T-helper 22 cell (primary cell): ENCODE data around the gene SNAI1.

Experiments
- DNase-seq: peaks from one replicate; pipeline ENCODE4 v3.0.0-alpha.2; 2020; ENCODE audit warnings: low read depth

The SNAI1 gene

DNA sequence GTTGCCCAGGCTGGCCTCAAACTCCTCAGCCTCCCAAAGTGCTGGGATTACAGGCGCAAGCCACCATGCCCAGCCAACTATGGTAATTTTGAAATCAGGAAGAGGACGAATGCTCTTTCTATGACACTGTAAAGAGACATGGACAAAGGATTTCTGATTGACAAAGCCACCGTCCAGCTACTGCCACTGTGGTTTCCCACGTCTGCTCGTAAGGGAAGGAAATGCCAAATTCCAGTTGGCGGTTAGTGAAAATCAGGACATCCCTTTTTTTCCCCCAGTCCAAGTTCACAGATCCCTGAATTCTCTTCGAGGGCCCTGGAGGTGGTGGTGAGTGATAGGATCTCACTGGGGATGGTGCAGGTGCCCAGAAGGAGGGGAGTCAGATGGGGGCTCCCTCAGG lies 31.2 kb downstream of the SNAI1 start:
- no peak for DNase-seq

DNA sequence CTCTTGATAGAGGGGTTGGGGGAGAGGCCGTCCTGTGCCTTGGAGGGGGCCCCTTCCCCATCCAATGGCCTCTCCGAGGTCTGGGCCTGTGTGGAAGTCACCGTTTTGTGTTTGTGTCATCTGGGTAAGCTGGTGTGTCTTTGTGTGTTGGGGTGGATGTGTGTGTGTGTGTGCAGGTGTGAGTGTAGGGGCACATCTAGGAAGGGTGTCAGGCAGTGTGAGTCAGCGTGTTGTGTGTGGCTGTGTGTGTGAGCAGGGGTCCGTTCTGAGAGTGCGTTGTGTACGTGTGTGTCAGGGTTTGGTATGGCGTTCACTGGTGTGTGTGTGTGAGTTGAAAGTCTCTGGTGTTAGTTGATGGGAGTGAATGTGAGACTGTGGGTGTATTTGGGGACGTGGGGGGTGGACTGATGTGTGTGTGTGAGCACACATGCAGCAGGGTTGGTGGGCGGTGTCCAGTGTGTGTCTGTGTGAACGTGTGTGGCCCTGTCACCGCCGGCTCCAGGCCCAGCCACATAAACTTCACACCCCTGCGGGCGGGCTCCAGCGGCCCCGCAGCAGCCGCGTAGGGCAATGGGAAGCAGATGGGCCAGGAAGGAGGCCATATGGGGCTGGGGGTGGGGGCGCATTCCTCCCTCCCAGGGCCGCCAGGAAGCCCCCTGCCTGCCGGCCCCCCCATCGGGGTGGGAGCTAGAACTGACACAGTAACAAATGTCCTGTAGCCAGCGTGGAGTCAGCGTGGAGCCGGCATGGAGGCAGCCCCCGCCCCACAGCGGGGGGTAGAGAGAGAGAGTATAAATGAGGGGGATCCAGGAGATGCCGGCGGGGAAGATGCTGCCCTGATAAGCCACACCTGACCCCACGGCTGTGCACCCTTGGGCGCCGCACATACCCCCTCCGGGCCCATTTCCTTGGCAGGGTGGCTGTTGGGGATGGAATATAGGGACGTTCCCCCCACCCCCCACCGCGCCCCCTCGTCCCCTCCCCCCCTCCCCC lies 32.1 kb downstream of the SNAI1 start:
- no peak for DNase-seq

DNA sequence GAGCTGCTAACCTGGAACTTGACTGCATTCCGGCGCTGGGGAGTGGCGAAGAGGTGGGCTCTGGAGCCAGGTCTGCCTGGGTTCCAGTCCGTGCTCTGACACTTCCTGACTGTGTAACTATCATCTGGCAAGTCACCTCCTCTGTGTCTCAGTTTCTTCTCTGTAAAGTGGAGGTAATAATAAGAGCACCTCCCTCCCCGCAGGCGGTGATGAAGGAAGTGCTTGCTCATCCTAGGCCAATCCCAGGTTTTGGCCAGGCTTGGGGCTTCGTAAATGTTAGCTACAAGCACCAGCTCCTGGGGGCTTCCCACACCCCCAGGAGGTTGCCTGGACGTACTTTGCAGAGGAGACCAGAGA lies 32.8 kb downstream of the SNAI1 start:
- DNase-seq = no peak

DNA sequence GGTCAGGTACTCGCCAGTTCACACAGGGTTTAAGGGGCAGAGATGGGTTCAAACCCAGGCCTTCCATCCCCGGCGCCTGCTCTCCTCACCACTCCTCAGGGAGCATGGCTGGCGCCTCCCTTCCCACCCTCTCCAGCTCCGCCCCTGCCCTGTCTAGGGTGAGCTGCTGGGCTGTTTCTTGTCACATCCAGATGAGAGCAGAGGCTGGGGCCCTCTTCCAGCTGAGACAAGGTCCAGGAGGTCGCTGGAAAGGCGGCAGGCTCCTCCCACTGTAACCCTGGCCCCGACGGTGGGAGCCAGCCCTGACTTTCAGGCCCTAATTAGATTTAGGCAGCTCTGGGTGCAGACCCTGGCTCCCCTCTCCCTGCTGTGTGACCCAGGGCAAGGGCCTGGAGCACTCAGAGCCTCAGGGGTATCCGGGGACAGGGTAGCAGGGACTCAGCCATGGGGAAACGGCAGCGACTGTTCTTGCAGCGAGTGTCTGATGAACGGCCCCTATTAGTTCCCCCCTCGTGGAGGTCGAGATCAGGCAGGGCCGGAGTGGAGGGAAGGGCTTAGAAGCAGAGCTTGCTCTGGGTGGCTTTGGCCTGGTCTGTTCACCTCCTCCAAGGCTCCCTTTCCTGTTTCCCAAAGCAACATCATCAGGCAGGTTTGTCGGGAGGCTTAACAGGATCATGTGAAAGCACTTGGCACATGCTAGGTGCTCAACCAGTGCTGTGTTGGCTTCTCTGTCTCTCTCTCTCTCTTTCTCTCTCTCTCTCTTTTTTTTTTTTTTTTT lies 33.4 kb downstream of the SNAI1 start:
- no peak for DNase-seq

DNA sequence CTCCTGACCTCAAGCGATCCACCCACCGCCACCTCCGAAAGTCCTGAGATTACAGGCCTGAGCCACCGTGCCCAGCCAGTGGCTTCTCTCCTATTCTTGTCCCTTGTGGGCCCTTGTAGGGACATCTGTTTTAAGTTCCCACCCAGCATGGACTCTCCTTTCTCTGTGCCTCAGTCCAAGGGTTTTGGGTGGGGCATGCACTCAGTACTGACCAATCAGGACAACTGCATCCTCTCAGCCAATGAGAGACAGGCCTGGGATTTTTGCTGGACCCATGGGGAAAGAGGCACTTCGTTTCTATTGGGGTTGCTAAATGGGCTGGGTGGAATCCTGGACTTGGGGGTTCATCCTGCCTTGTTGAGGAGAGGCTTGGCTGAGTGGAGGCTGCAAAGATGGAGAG lies 34.4 kb downstream of the SNAI1 start:
- DNase-seq = no peak

DNA sequence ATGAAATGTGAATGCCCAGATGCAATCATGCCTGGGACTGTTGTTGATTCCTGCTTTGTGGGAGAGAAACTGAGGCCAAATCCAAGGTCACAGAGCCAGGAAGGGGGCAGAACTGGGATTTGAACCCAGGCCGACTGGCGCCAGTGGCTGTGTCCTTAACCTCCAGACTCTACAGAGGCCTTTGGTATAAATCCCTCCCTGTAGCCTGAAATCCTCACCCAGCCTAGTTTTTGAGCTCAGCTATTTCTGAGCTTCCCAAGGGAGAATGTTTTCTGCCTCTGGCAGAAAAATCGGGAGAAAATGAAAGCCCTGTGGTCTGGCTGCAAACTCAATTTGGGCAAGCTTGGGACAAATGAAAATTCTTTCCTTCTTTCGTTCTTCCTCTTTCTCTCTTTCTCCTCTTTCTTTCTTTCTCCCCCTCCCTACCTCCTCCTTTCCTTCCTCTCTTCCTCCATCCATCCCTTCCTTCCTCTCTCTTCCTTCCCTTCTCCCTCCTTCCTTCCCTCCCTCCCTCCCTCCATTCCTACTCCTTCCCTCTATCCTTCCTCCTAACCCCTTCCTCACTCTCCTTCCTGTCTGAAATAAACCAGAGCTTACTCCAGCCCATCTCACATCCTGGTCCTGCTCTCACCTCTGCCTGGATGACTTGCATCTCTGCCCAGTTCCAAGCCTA lies 34.9 kb downstream of the SNAI1 start:
- DNase-seq = no peak

DNA sequence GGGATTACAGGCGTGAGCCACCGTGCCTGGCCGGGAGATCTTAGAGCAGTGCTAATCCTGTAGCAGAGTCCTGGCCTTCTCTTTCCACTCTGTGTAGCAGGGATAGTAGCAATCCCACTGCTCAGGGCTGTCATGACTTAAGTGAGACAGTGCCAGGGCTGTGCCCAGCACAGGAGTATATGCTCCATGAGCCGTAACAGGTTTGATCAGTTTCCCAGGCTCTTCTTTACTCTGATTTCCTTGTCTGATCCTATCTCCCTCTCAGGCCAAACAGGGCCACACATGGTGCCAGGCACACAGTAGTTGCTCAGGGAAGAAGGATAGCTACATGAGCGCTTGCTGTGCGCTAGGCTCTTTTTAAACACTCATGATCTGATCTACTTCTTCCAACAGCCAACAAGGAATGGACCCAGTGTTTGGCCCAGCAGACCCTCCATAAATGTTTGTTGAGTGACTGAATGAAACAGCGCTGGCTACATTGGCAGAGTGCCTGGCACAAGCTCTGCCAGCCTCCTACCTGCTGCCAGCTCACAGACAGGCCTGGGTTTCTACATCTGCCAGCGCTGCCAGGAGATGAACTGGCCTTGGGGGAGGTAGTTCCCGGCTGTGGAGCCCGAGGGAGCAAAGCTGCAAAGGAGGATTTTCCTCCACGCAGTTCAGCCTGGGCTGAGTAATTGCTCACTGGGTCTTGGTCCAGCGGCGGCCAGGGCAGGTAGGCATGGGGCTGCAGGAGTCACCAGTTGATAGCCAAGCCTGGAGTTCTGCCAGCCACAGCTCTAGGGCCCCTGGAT lies 36.9 kb downstream of the SNAI1 start:
- DNase-seq = no peak

DNA sequence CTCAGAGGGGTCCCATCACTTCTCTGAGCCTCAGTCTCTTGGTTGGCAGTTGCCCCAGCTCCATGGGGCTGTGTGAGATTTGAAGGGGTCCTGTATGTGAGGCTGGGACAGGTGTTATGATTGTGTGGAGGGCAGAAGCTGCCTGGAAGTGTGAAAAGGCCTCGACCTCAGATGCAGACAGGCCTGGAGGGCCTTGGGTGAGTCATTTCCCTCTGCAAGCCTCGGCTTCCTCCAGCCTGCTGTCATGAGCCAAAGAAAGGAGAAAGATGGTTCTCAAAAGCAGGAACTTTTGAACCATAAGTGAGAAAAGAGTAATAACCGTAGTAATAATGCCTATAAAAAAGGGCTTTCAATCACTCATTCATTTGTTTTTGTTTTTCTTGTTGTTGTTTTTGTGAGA lies 37.5 kb downstream of the SNAI1 start:
- no peak for DNase-seq

DNA sequence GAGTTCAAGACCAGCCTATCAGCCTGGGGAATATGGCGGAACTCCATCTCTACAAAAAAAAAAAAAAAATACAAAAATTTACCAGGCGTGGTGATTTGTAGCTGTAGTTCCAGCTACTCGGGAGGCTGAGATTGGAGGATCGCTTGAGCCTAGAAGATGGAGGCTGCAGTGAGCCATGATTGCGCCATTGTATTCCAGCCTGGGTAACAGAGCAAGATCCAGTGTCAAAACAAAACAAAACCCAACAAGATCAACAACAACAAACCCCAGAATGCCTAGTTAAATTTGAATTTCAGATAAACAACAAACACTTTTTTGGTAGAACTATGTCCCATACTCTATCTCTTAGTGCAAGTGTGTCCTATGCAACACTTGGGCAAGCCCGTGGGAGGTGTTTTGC lies 39.9 kb downstream of the SNAI1 start:
- DNase-seq = no peak

DNA sequence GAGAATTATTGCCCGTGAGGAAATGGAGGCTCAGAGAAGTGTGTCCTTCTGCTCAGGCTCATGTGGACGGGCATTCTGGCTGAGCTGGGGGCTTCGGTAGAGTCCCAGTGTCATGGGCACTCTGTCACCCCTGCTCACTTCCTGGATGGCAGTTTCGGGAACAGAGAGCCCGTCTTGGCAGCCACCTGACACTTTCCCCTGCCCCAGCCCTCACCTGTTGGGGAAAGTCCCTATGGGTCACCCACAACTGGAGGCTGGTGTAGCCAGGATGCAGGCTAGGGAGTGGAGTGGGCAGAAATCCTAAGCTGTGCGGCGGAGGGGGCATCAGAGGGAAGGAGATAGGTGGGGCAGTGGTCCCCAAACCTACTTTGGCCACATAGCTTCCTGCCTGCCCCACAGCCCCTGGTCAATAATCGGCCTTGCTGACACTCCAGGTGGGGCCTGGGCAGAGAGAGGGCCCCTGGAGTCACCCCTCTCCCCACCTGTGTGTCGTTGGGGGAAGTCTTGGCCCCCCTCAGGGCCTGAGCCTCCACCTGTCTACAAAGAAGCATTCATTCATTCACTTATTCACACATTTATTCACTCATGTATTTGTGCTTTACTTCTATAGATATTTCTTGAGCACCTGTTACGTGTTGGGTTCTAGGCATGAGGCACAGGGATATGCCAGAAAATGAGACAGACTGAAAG lies 40.5 kb downstream of the SNAI1 start:
- DNase-seq = no peak

DNA sequence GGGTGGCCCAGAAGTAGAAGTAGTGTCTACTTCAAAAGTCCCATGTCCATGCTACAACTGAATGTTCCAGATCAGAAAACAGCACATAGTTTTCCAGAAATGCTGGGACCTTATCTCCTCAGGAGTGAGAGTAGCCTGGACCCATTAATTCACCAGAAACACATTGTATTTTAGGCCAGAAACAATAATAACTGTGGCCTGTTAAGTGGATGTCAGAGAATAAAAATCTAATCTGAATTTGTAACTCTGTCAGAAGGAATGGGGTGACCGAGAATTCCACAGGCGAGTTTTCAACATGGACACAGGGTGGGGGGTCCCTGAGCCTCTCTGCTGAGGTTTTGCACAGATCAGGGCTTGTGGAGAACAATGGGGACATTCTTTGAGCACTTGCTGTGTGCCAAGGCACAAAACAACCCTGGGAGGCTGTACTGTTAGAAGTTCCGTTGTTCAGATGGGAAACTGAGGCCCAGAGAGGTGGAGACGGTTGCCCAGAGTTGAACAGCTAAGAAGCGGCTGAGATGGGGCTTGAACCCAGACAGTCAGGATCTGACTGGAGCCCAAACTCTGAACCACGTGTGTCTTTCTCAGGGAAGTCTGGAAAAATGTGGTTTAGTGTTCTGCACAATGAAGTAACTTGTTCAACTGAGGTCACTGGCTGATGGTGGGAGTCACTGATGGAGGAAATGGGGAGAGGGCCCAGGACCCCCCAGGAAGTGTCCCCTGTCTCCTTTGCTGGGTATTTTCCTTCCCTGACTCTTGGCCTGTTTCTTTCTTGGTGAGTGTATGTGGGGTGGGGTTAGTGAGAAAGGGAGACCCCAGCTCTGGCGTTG lies 44.2 kb downstream of the SNAI1 start:
- DNase-seq = no peak

DNA sequence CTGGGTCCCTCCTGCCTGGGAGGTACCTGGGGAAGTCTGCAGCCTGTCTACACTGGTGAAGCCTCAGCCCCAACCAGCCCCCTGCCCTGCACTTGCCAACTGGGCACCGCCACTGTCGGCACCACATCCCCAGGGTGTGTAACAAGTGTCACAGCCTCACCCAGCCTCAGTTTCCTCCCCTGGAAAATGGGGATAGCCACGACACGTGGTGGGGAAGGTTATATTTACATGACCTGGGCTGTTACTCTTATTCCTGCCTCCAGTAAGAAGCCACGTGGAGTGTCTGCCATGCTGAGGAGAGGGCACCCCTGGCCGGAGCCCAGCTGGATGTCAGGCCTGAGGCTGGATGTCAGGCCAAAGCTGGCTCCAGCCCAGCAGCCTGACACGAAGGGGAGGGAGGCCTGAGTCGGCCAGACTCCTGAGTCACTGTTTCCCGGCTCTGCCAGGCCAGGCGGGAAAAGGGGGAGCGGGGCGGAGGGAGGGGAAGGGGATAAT lies 44.9 kb downstream of the SNAI1 start:
- DNase-seq = no peak

DNA sequence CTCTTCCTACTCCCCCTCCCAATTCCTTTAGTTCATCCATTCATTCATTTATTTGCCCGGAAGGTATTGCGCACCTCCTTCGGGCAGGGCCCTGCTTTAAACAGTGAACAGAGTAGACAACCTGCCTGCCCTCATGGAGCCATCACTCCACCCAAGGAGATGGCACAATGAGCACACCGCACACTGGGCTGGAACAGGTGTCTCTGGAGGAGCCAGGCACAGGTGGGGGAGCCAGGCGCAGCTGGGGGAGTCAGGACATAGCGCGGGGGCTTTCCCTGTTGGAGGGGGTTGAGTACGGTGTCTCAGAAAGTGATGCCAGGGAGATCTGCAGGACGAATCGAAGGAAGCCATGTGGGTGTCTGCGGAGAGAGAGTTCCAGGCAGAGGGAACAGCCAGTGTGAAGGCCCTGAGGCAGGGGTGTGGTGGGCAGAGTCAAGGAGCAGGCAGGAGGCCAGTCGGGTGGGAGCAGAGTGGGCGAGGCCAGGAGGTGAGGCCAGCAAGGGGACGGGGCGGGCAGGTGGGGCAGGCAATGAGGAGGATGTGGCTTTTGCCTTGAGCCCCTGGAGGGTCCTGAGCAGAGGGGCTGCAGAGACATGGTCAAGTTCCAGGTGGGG lies 46.4 kb downstream of the SNAI1 start:
- DNase-seq = no peak

DNA sequence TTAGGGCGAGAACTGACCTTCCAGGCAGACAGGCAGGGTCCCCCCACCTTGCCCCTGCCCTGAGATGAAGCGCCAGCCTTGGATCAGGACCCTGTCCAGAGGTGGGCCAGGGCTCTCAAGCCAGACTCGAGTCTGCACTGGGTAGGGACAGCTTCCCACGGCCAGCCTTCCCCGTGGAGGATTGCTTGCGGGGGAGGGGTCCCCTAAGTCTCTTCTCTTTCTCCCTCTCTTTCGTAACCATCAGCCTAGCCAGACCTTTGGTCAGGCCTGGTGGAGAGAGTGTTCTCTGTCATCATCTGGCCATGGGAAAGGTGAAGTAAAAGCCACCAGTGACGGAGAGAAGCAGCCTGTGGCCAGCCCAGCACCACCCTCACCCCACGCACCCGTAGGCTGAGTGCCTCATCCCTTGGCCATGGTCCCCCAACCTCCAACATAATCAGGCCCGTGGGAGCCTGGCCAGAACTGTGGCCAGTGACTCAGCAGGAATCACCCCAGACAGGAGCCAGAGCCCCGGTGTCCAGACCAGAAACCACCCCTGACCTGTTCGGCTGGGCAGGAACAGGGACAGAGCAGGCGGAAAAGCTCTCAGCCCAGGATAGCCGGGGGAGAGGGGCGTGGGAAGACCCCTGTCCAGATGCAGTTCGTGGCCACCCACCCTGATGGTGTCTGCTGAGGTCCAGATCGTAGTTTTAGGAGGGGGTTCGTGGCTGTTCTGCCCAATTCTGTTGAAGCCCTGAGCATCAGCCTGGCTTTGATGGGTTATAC lies 47.1 kb downstream of the SNAI1 start:
- DNase-seq = no peak

DNA sequence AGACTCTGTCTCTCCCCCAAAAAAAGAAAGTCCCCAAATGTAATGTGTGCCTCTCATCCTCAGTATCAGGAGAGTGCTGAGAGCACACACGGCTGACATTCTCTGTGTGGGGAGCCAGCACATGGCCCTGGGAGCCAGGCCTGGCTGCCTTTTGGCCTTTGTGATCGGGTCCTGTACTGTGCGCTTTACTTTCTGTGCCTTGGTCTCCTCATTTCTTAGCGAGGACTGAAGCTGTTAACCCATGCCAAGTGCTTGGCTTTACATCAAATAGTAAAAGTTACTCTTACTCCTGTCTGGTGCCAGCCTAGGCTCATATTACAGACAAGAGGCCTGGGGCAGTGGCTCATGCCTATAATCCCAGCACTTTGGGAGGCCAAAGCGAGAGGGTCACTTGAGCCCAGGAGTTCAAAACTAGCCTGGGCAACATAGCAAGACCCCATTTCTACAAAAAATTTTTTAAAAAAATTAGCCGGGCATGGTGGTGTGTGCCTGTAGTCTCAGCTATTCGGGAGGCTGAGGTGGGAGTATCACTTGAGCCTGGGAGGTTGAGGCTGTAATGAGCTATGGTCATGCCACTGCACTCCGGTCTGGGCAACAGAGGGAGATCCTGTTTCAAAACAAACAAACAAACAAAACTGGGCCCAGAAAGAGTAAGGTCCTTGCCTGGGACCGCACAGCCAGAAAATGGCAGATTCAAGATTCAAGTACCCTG lies 50.3 kb downstream of the SNAI1 start:
- no peak for DNase-seq

DNA sequence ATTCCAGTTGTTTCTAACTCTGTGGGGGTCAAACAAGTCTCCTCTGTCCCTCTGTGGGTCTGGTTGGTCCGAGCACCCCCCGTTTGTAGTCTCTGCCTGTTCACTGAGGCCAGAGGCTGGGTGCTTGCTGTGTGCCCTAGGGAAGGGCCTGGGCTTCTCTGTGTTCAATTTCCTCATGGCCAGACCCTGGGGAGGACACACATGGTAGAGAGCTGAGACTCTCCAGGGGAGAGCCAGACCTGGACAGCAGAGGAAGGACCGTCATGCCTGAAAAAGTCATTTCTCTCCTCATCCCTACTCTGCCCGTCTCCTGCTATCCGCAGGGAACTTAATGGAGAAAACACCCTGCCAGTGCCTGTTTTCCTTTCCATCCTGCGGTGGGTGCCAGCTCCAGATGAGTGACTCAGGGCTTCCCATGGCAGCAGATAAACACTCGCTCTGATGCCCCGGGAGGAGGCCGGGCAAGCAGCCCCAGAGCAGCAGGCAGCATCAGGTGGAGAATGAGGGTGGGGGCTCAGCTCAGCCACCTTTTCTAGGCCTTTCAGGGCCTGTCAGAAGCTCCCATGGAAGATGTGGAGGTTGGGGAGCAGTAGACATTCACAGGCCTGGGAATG lies 51.9 kb downstream of the SNAI1 start:
- DNase-seq = no peak

DNA sequence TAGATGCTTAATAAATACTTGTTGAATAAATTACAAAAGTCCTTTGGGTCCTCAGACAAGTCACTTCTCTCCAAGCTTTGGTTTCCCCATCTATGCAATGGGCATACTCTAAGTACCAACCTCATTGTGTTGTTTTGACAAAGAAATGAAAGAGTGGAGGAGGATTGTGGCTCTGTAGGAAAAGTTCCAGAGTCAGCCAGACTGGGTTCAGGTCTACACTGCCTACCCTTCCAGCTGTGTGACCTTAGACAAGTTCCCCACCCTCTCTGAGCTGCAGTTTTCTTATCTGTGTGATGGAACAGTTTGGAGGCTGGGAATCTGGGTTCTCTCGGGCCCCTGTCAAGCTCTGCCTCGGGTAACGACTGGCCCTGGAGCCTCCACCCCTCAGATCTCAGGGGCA lies 53.9 kb downstream of the SNAI1 start:
- DNase-seq = no peak

DNA sequence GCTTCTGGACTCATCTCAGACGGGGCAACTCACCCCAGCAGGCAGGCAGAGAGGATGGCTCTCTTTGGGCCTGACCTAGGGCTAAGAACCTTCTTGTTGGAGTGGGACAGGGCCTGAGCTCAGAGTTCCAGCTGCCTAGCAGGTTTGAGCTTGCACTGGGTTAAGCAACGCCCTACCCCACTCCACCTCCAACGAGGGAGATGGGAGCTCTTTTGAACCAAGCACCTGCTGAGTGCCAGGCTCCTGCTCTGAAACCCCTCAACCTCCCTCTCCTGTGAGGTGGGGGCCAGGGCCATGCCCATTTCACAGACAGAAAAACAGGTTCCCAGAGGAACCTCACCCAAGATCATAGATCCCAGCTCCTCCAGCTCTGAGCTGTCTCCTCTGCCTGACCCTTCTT lies 54.3 kb downstream of the SNAI1 start:
- no peak for DNase-seq
